H1 (cell line): ENCODE data around the gene TNFRSF8. TPM values are rescaled to one million over a fixed set of nuclear protein-coding genes. Genes with fewer than 3 reads are reported as not detected.

Source experiments
- TBP ChIP-seq: IDR thresholded peaks from 2 replicates; pipeline ENCODE4 v1.6.1; 2011; ENCODE audit warnings: low read depth, low read length, improper control_type of control experiment
- polyA plus RNA-seq, 7 experiments: library from polyadenylated mRNA; depleted of rRNA in 3 of 7; stranded (reverse) in 5 of 7; unstranded in 2 of 7; fragments of >200 nt in 5 of 7; fragments of 200-250 nt in 2 of 7; gene quantifications; 1 replicate in 5 of 7; 2 replicates in 1 of 7; 4 replicates in 1 of 7; pipeline versions ENCODE4 v1.2.1 to v1.2.3, GENCODE V29; 2011 to 2013; ENCODE audit warnings: missing spikeins in 2 of 7, mixed read lengths in 2 of 7
- total RNA-seq: library from RNA; stranded (reverse); fragmentation: NEBNext Ultra II Directional; extraction: Animal tissue kit (Norgen Biotek cat#: 25700); gene quantifications from 2 replicates; pipeline ENCODE4 v1.2.1, GENCODE V29; 2021

Gene TNFRSF8
- total and polyA plus RNA-seq, 2 of the 8 experiments (the other 6 are each of a cell fraction or from before 2014, with no cell fraction given) = 23.2 to 32.7 TPM

DNA sequence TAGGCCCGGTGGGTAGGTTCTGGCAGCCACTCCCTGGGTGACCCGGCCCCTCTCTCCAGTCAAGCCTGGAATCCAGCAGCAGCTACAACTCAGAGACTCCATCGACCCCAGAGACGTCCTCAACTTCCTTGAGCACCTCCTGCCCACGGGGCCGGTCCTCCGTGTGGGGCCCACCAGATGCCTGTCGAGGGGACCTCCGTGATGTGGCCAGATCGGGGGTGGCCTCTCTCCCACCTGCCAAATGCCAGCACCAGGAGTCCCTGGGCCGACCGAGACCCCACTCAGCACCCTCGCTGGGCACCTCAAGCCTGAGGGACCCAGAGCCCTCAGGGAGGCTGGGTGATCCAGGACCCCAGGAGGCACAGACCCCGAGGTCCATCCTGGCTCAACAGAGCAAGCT lies 41.1 kb upstream of the TNFRSF8 start (continued):
- TF ChIP-seq TBP = no peak
- TF ChIP-seq, all 59 proteins: peak for 0
